PC-9 (cell line): ENCODE measurements around the gene ADGRD1. TPM values are rescaled to one million over a fixed set of nuclear protein-coding genes. Genes with fewer than 3 reads are reported as not detected.
"Not testable (repeated sequence)": the region's sequence is repeated elsewhere in the genome, so short reads cannot be mapped to it uniquely, and the experiment has no call there.

Source experiments
- Bru-seq: library from RNA; stranded (reverse); fragments of 400-500 nt; gene quantifications from one replicate; lab custom pipeline; 2021; lab: Mats Ljungman, UMichigan
- BruChase-seq, 2 experiments: library from RNA; stranded (reverse); fragments of 400-500 nt; gene quantifications; one replicate each; lab custom pipeline; 2021; lab: Mats Ljungman, UMichigan
- BruUV-seq: library from RNA; stranded (reverse); fragments of 400-500 nt; replicated peaks from 2 replicates; lab custom pipeline; 2021; lab: Mats Ljungman, UMichigan
- CTCF ChIA-PET: fragments of 300-600 bp; sonication (Branson Sonifier 250); formaldehyde crosslinking; loops from one replicate; lab custom pipeline; 2022; ENCODE audit warnings: antibody characterized with exemption; lab: Charles Lee
- POLR2A ChIA-PET: fragments of 300-600 bp; sonication (Branson Sonifier 250); formaldehyde crosslinking; loops from one replicate; lab custom pipeline; 2022; ENCODE audit warnings: antibody characterized with exemption; ENCODE audit not compliant: unreplicated experiment; lab: Charles Lee
- DNase-seq, 2 experiments: peaks; one replicate each; pipeline versions ENCODE4 v3.0.0 to v3.0.0-alpha.2; 2015 to 2022; ENCODE audit warnings: mixed read lengths in 1 of 2
- H2AFZ ChIP-seq: fragments of 200-600 bp; sonication (generic); 2 replicates; pipeline ENCODE4 v1.8.1; 2017; ENCODE audit warnings: antibody characterized with exemption
- H3F3A ChIP-seq: fragments of 200-600 bp; sonication (generic); 2 replicates; pipeline ENCODE4 v1.8.1; 2017; ENCODE audit warnings: antibody characterized with exemption, mild to moderate bottlenecking, low read depth; ENCODE audit not compliant: insufficient read depth
- H3K27ac ChIP-seq: fragments of 200-600 bp; sonication (generic); 2 replicates; pipeline ENCODE4 v1.6.1; 2016; ENCODE audit warnings: mixed run types
- H3K27me3 ChIP-seq: fragments of 200-600 bp; sonication (generic); 2 replicates; pipeline ENCODE4 v1.6.1; 2016; ENCODE audit warnings: low read depth, mixed run types; ENCODE audit not compliant: insufficient read depth
- H3K36me3 ChIP-seq: fragments of 200-600 bp; sonication (generic); 2 replicates; pipeline ENCODE4 v1.6.1; 2016; ENCODE audit warnings: low read depth, mixed run types
- H3K4me1 ChIP-seq: fragments of 200-600 bp; sonication (generic); replicated peaks from 2 replicates; pipeline ENCODE4 v1.6.1; 2016; ENCODE audit warnings: mixed run types; ENCODE audit not compliant: insufficient read depth
- H3K4me2 ChIP-seq: fragments of 200-600 bp; sonication (generic); 2 replicates; pipeline ENCODE4 v1.6.1; 2017; ENCODE audit warnings: mixed run types
- H3K4me3 ChIP-seq: fragments of 200-600 bp; sonication (generic); 2 replicates; pipeline ENCODE4 v1.6.1; 2016; ENCODE audit warnings: mixed run types
- H3K79me2 ChIP-seq: fragments of 200-600 bp; sonication (generic); 2 replicates; pipeline ENCODE4 v1.6.1; 2017; ENCODE audit warnings: low read depth, mixed run types
- H3K9me2 ChIP-seq: fragments of 200-600 bp; sonication (generic); 2 replicates; pipeline ENCODE4 v1.8.1; 2017; ENCODE audit warnings: mild to moderate bottlenecking; ENCODE audit not compliant: insufficient read depth
- H3K9me3 ChIP-seq: fragments of 200-600 bp; sonication (generic); 2 replicates; pipeline ENCODE4 v1.8.1; 2016; ENCODE audit warnings: low read depth; ENCODE audit not compliant: insufficient read depth
- H4K20me1 ChIP-seq: fragments of 200-600 bp; sonication (generic); 2 replicates; pipeline ENCODE4 v1.8.1; 2017; ENCODE audit not compliant: insufficient read depth
- CTCF ChIP-seq: fragments of 200-600 bp; sonication (generic); conservative IDR thresholded peaks from 2 replicates; pipeline ENCODE4 v1.6.1; 2017; ENCODE audit warnings: mixed run types, antibody characterized with exemption, mild to moderate bottlenecking, moderate library complexity
- EZH2 ChIP-seq: fragments of 200-600 bp; sonication (generic); IDR thresholded peaks from 2 replicates; pipeline ENCODE4 v1.8.0; 2017; ENCODE audit warnings: antibody characterized with exemption, low read depth
- intact Hi-C: fragments of 100-400 bp; cut with micrococcal nuclease; formaldehyde crosslinking; loops from one replicate; pipeline ENCODE4 v1.10.0; 2022; ENCODE audit not compliant: unreplicated experiment
- long read RNA-seq: library from polyadenylated mRNA; stranded (forward); transcript quantifications from one replicate; pipeline ENCODE4 v2.0.0, GENCODE V29; 2022
- total RNA-seq: library from RNA; stranded (reverse); gene quantifications from 2 replicates; pipeline ENCODE4 v1.2.3, GENCODE V29; 2021

Gene ADGRD1
- total RNA-seq (not detected in 2 replicates), Bru-seq, nascent RNA (percentile 1 among the genes with signal in this experiment), BruChase-seq, experiment 1, labeled RNA remaining after a 2-hour chase (percentile 1 among the genes with signal in this experiment), BruChase-seq, experiment 2, labeled RNA remaining after a 6-hour chase (percentile 1 among the genes with signal in this experiment)
- long read RNA-seq = 0 reads

GRCh38 chr12:130953771-130954543 lies at the start of gene ADGRD1:
Gene ADGRD1 (plus strand): TSS chr12:130953907. CDS start chr12:130954466, 559 bp downstream.
- no peak for DNase-seq
- intact Hi-C loops = no loop called here
- H2AFZ ChIP-seq = no peak within 1 kb of the TSS
- POLR2A ChIA-PET = no interaction called here
- H3K9me3 ChIP-seq = no peaks in the 10 kb centered on the region
- H3K4me2 ChIP-seq = no peak within 1 kb of the TSS
- no peak within 1 kb of the TSS for H3K27ac ChIP-seq
- CTCF ChIA-PET = no interaction called here
- H3K79me2 ChIP-seq = no peaks in the 10 kb centered on the region
- no peaks in the 10 kb centered on the region for H3K4me1 ChIP-seq
- H3K36me3 ChIP-seq = no peaks in the 10 kb centered on the region
- H3K9me2 ChIP-seq = no peaks in the 10 kb centered on the region
- BruUV-seq = no TSS peak
- H3F3A ChIP-seq = peaks cover 7% of the 10 kb centered on the region
- no peak within 1 kb of the TSS for H3K4me3 ChIP-seq
- H3K27me3 ChIP-seq = peaks cover 88% of the 10 kb centered on the region
- TF ChIP-seq EZH2 (no peak), CTCF (no peak)
- no peaks in the 10 kb centered on the region for H4K20me1 ChIP-seq

GRCh38 chr12:130904064-130904463 lies 49.6 kb upstream of the ADGRD1 start:
- no peak for DNase-seq
- CTCF ChIA-PET = no interaction called here
- peaks cover 63% of the 10 kb centered on the region for H3K27me3 ChIP-seq
- no peaks in the 10 kb centered on the region for H4K20me1 ChIP-seq
- no peaks in the 10 kb centered on the region for H3K36me3 ChIP-seq
- H2AFZ ChIP-seq = no peak overlapping the region
- no peak for TF ChIP-seq EZH2
- TF ChIP-seq CTCF = no peak
- H3K4me1 ChIP-seq = no peaks in the 10 kb centered on the region
- no peak overlapping the region for H3K4me2 ChIP-seq
- H3K79me2 ChIP-seq = no peaks in the 10 kb centered on the region
- no peaks in the 10 kb centered on the region for H3K9me3 ChIP-seq
- intact Hi-C loops = no loop called here
- H3F3A ChIP-seq = no peaks in the 10 kb centered on the region
- no TSS peak for BruUV-seq
- H3K9me2 ChIP-seq = no peaks in the 10 kb centered on the region
- no peak overlapping the region for H3K27ac ChIP-seq
- no peak overlapping the region for H3K4me3 ChIP-seq
- POLR2A ChIA-PET = no interaction called here

- peaks cover 65% of the 10 kb centered on the region for H3K27me3 ChIP-seq
- intact Hi-C loops, H3K79me2 ChIP-seq, H4K20me1 ChIP-seq, H3K9me2 ChIP-seq, H3K4me1 ChIP-seq, H3K27ac ChIP-seq, H3F3A ChIP-seq, BruUV-seq, H3K9me3 ChIP-seq, DNase-seq, H2AFZ ChIP-seq, H3K36me3 ChIP-seq, CTCF ChIA-PET, H3K4me3 ChIP-seq, H3K4me2 ChIP-seq, POLR2A ChIA-PET: not testable (repeated sequence)
Measured at GRCh38 chr12:130904936-130905455, 48.7 kb upstream of the ADGRD1 start.
